HL-60/S4 treated with phorbol 12-myristate 13-acetate at 8.2 ng/mL for 4 days and 3 days (cell line): Measurements from ENCODE around the gene ISG20L2.

Experiments
- in situ Hi-C: fragments of 300-500 bp; cut with MboI; formaldehyde crosslinking; loops from 2 replicates; pipeline ENCODE4 v1.15.0; 2022; ENCODE audit warnings: low sequenced_read_pairs

The ISG20L2 gene

GRCh38 chr1:156708218-156708661, 20.3 kb downstream of the ISG20L2 start:
- in situ Hi-C loops: no loop called here

DNA sequence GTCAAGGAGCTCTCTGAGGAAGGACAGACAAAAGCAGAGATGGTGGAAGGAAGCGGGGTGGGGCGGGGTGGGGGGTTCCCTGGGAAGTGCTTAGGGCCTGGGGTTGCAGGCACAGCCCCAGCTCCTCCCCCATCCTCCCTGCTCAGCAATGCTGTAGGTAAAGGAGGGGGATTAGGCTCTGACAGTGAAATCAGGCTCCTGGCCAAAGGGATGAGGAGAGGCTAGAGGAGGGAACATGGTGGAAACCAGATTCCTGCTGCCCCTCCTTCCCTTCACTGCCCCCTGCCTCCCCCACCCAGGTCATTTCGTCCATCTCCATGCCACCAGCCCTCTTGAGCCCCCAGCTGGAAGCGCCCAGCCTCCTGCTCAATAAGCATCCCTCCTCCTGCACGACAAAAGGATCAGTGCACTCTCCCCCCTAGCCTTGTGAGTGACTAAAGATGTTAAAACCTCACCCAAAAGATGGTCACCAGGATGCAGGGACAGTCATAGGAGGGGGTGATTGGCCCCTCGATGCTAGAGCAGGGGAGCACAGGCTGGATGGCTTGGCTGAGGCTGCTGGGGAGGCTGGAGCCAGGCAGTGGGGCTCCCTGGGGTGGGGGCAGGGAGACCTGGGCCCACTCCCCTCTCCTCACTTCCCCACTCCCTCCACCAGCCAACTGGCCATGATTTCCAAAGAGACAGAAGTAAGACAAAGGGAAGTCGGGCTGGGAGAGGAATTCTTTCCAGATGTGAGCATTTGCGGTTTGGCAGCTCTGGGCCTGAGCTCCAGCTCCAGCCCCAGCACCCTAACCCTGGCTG, 20.9 kb downstream of the ISG20L2 start:
- in situ Hi-C loops: no loop called here

- in situ Hi-C loops: no loop called here
Measured at GRCh38 chr1:156706657-156707416, 21.7 kb downstream of the ISG20L2 start.

DNA sequence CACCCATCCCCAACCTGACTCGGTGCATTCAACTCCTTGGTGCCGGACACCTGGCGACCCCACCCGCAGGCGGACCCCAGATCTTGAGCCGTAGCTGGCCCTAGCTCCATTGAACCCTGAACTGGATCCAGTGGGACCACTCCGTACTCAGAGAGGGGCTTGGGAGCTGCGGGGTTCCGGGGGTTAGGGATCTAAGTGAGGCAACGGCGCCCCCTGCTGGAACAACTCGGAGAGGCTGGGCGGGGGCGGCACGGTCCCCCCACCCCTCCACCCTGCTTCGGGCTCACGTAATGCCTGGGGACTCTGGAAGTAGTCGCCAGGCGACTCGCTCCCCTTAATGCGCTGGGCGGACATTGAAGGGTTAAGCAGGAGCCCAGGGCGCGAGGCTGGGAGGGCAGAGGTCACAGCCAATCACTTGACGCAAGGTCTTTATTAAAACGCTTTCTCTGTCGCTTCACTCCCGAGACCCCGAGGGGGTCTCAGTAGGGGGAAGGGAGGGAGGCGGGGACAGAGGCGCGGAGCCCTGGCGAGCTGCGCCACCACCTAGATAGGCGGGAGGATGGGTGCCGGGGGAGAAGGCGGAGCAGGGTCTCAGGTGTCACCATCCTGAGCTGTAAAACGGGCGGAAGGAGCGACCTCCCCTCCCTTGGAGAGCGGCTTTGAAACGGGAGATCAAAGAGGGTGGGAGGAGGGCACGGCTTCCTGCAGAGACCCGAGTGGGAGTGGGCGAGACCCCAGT, 22.5 kb downstream of the ISG20L2 start:
- in situ Hi-C loops: no loop called here

- in situ Hi-C loops: no loop called here
Measured at GRCh38 chr1:156705321-156705917, 23.1 kb downstream of the ISG20L2 start, which contains the start of gene CRABP2. CRABP2 (minus strand) TSS chr1:156705583; CDS start chr1:156705446, 137 bp downstream.

- in situ Hi-C loops: no loop called here
Measured at GRCh38 chr1:156704930-156705320, 23.6 kb downstream of the ISG20L2 start.

DNA sequence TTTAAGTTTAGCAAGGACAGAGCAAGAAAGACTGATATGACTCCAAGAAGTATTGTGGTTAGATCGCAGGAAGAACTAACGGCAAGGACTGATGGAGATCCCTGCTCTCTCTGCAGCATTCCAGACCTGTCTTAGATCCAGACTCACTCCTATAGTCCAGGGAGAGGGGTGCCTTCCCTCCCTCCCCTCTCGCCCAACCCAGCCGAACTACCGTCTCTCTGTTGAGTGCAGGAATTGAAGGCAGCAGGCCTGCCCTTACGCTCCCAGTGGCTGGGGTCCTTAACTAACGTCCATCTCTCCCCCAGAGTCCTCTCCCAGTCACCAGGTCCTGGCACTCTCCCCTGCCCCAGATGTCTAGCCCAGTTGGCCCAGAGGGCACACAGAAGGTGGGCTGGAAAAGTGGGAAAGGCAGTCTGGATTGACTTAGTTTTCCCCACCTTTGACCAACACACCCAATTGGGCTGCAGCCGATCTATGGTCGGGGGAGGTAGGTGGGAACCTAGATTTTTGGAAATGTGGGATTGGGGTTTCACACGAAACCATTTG, 24.3 kb downstream of the ISG20L2 start:
- in situ Hi-C loops: no loop called here

DNA sequence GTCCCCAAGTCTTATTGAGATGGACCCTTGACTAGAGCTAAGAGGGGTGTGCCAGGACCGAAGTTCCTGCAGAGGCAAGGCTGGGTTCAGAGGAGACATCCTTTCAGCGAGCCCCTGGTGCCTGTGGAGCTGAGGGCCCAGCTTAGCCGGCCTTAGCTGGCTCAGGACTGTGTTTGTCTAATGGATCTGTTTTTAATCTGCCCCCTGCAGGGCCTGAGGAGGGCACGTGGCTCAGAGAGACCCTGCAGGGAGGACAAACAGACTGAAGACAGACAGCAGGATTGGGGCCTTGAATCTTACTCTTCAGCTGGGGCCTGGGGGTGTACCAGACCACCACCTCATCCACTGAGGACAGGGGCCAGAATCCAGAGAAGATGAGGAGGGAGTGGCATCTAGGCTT, 24.8 kb downstream of the ISG20L2 start:
- in situ Hi-C loops: no loop called here

DNA sequence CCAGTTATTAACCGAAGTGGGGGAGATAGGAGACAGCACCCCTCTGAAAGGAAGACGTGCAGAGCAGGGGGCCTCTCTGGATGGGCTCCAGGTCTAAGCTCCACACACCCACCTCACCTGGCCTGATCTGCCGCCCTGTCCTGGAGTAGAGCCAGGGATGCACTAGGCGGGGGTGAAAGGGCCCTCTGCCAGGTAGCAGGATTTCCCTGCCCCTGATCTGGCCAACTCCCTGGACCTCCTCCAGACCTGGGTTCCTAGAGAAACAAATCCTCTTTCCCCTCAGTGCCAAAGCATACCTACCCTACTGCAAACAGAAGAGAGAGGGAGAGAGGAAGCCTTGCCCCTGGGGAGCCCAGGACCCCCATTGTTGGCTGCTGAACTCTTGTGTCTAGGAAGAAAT, 25.2 kb downstream of the ISG20L2 start:
- in situ Hi-C loops: no loop called here

DNA sequence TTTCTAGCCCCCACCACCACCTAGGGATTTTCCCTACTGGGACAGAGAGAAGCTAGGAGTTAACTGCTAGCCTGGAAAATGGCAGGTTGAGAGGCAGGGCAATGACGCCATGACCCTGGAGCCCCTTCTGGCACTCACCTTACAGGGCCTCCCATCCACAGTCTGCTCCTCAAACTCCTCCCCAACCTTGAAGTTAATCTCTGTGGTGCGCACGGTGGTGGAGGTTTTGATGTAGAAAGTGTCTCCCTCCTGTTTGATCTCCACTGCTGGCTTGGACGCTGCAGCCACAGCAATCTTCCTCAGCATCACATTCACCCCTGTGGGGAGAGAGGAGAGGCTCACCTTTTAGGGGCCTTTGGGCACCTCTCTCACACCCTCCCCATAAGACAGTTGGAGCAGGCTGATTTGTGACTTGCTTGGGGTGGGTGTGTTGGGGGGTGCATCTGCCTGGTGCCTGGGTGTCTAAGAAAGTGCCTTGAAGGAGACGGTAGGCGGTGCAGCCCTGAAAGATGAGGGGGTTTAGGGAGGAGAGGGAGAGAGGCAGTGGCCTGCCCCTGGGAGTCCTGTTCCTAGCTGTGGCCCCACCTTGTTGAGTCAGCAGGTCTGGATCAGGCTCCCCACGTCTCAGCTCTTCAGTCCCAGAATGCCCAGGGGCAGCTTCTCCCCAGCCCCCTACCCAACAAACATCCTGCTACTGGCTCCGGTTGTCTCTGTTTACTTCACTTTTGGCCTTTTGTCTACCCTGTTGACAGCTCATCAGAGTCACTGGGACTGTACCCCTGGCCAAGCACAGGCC, 27.6 kb downstream of the ISG20L2 start:
- in situ Hi-C loops: no loop called here

GRCh38 chr1:156698995-156699394, 29.6 kb downstream of the ISG20L2 start:
- in situ Hi-C loops: no loop called here

- in situ Hi-C loops: no loop called here
Measured at GRCh38 chr1:156697481-156697880, 31.1 kb downstream of the ISG20L2 start.

- in situ Hi-C loops: no loop called here
Measured at GRCh38 chr1:156696755-156697154, 31.8 kb downstream of the ISG20L2 start.

DNA sequence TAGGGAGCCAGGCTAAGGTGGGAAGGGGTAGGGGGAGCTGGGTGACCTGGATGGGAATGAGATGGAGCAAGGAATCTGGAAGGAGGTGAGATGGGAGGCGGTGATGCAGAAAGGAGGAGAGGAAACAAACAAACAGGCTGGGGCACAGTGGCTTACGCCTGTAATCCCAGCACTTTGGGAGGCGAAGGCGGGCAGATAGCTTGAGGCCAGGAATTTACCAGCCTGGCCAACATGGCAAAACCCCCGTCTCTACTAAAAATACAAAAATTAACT, 33.9 kb downstream of the ISG20L2 start:
- in situ Hi-C loops: no loop called here

GRCh38 chr1:156693848-156694689, 34.5 kb downstream of the ISG20L2 start:
- in situ Hi-C loops: no loop called here

DNA sequence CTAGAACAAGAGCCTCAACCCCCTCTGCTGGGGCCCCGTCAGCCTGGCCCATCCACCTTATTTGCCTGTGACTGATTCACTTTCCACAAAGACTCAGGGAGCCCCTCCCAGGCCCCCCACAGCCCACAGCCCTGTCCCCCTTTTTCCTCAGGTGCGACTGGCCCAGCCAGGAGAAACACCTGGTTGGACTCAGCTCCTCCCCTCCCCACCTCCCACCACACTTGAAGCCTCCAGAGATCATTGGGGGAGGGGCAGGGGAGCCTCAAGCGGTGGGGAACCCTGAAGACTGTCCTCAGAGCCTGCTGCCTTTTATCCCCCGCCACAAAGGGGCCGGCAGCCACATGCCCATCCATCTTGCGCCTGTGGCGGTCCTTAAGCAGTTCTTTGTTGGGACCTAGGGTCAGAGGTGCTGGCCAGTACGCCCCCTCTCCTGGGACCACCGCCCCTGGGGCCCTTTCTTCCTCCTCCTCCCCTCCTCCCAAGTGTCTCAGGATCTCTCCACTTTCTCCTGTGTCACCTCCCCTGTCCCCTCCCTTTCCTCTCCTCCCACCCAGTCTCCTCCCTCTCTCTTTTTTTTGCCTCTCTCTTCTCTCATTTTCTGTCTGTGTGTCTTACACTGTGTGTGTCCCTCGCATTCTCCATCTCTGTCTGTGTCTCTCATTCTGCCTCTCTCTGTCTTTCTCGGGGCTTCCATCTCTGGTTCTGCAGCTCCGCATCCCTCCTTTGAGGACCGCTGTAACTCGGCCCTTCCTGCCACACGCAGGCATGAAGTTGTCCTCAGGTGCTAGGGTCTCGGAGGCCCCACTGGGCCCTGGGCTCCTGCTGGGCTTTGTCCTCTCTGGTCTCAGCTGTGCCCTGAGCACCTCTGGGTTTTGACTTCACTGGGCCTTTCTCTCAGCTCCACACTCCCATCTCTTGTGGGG, 35.4 kb downstream of the ISG20L2 start:
- in situ Hi-C loops: no loop called here

- in situ Hi-C loops: no loop called here
Measured at GRCh38 chr1:156692441-156692924, 36.1 kb downstream of the ISG20L2 start.
